PC-3 (cell line): ENCODE data around the gene SIAE. TPM values are rescaled to one million over a fixed set of nuclear protein-coding genes. Genes with fewer than 3 reads are reported as not detected.

Experiments
- ATAC-seq: fragments of 200-7000 bp; cut with Tn5 transposase; 2 replicates; pipeline ENCODE4 v1.9.1; 2020; ENCODE audit warnings: mild to moderate bottlenecking, moderate library complexity
- BruUV-seq: library from RNA; stranded (reverse); fragments of 400-500 nt; replicated peaks from 2 replicates; lab custom pipeline; 2021; lab: Mats Ljungman, UMichigan
- CTCF ChIA-PET: fragments of 300-600 bp; sonication (Branson Sonifier 250); formaldehyde crosslinking; loops from one replicate; lab custom pipeline; 2022; ENCODE audit warnings: antibody characterized with exemption; lab: Charles Lee
- POLR2A ChIA-PET: fragments of 300-600 bp; sonication (Branson Sonifier 250); formaldehyde crosslinking; loops from one replicate; lab custom pipeline; 2022; ENCODE audit warnings: antibody characterized with exemption; ENCODE audit not compliant: unreplicated experiment; lab: Charles Lee
- DNase-seq: peaks from one replicate; pipeline ENCODE4 v3.0.0-alpha.2; 2015
- H2AFZ ChIP-seq: fragments of 300-600 bp; sonication (generic); 2 replicates; pipeline ENCODE4 v1.6.0; 2016; ENCODE audit warnings: antibody characterized with exemption, low read length
- H3F3A ChIP-seq: fragments of 300-600 bp; sonication (generic); one replicate; pipeline ENCODE4 v1.6.0; 2017; ENCODE audit warnings: antibody characterized with exemption, low read length, control low read depth, mild to moderate bottlenecking; ENCODE audit not compliant: unreplicated experiment
- H3K27ac ChIP-seq: fragments of 300-600 bp; sonication (generic); 2 replicates; pipeline ENCODE4 v1.5.1; 2016; ENCODE audit warnings: mild to moderate bottlenecking, low read length
- H3K27me3 ChIP-seq: fragments of 300-600 bp; sonication (generic); 2 replicates; pipeline ENCODE4 v1.6.1; 2016; ENCODE audit warnings: low read length, mixed read lengths
- H3K36me3 ChIP-seq: fragments of 300-600 bp; sonication (generic); 2 replicates; pipeline ENCODE4 v1.6.1; 2016; ENCODE audit warnings: low read depth, mixed run types, low read length, mixed read lengths
- H3K4me1 ChIP-seq: fragments of 300-600 bp; sonication (generic); 2 replicates; pipeline ENCODE4 v1.5.1; 2016; ENCODE audit warnings: low read length; ENCODE audit not compliant: insufficient read depth
- H3K4me2 ChIP-seq: fragments of 300-600 bp; sonication (generic); 2 replicates; pipeline ENCODE4 v1.6.0; 2016; ENCODE audit warnings: low read length
- H3K4me3 ChIP-seq: fragments of 300-600 bp; sonication (generic); 2 replicates; pipeline ENCODE4 v1.5.1; 2016; ENCODE audit warnings: mild to moderate bottlenecking, low read length, mixed read lengths
- H3K79me2 ChIP-seq: fragments of 300-600 bp; sonication (generic); 2 replicates; pipeline ENCODE4 v1.6.1; 2017; ENCODE audit warnings: low read length, mixed read lengths
- H3K9ac ChIP-seq: fragments of 300-600 bp; sonication (generic); 2 replicates; pipeline ENCODE4 v1.6.0; 2016; ENCODE audit warnings: mild to moderate bottlenecking, low read length
- H3K9me2 ChIP-seq: fragments of 300-600 bp; sonication (generic); replicated peaks from 2 replicates; pipeline ENCODE4 v1.6.1; 2016; ENCODE audit warnings: mixed run types, low read length, mixed read lengths
- H3K9me3 ChIP-seq: fragments of 300-600 bp; sonication (generic); 2 replicates; pipeline ENCODE4 v1.6.1; 2016; ENCODE audit warnings: low read length, mixed read lengths
- H4K20me1 ChIP-seq: fragments of 300-600 bp; sonication (generic); 2 replicates; pipeline ENCODE4 v1.6.1; 2016; ENCODE audit warnings: low read length, mixed read lengths
- CTCF ChIP-seq: fragments of 300-600 bp; sonication (generic); conservative IDR thresholded peaks from 2 replicates; pipeline ENCODE4 v1.5.1; 2017; ENCODE audit warnings: antibody characterized with exemption, low read depth, mild to moderate bottlenecking, low read length
- EZH2 ChIP-seq: fragments of 300-600 bp; sonication (generic); IDR thresholded peaks from one replicate; pipeline ENCODE4 v1.6.1; 2017; ENCODE audit warnings: antibody characterized with exemption, mild to moderate bottlenecking, low read length; ENCODE audit not compliant: unreplicated experiment
- EZH2phosphoT487 ChIP-seq: fragments of 300-600 bp; sonication (generic); IDR thresholded peaks from 2 replicates; pipeline ENCODE4 v1.6.1; 2018; ENCODE audit warnings: mild to moderate bottlenecking, antibody characterized with exemption, low read length, borderline replicate concordance
- intact Hi-C: fragments of 100-400 bp; cut with micrococcal nuclease; formaldehyde crosslinking; loops from 2 replicates; pipeline ENCODE4 v1.9.0; 2023
- total RNA-seq: library from RNA; depleted of rRNA; stranded (reverse); fragments of >200 nt; gene quantifications from 2 replicates; pipeline ENCODE4 v1.2.3, GENCODE V29; 2014

SIAE gene
- total RNA-seq, 1 experiment from 2014 or later = 17.6 TPM

GRCh38 chr11:124646148-124646547, 27.4 kb downstream of the SIAE start:
- no peaks in the 10 kb centered on the region for H3K27me3 ChIP-seq
- no peak overlapping the region for H3K9ac ChIP-seq
- H3K27ac ChIP-seq = no peak overlapping the region
- TF ChIP-seq EZH2 (no peak), CTCF (no peak), EZH2phosphoT487 (no peak)
- ChIA-PET POLR2A (no interaction called here), CTCF (no interaction called here)
- no peaks in the 10 kb centered on the region for H4K20me1 ChIP-seq
- no peak overlapping the region for H2AFZ ChIP-seq
- H3K4me3 ChIP-seq = no peak overlapping the region
- no peaks in the 10 kb centered on the region for H3F3A ChIP-seq
- intact Hi-C loops = no loop called here
- no peaks in the 10 kb centered on the region for H3K36me3 ChIP-seq
- no peaks in the 10 kb centered on the region for H3K9me3 ChIP-seq
- no peaks in the 10 kb centered on the region for H3K79me2 ChIP-seq
- ATAC-seq (no peak), DNase-seq (no peak)
- no TSS peak for BruUV-seq
- H3K4me1 ChIP-seq = peaks cover 9% of the 10 kb centered on the region; the same call in 1 of the 2 replicates
- H3K4me2 ChIP-seq = no peak overlapping the region
- H3K9me2 ChIP-seq = no peaks in the 10 kb centered on the region

GRCh38 chr11:124644426-124645280, 28.9 kb downstream of the SIAE start:
- ChIA-PET CTCF (interaction anchor here (0.5 to 0.9 kb wide), 4 partner anchors 24 to 242 kb away, joined by 3 to 5 read pairs (median 4); no protein-coding TSS in a partner anchor), POLR2A (interaction anchor here (0.5 to 0.7 kb wide), 3 partner anchors 29 to 1107 kb away, joined by 3 to 6 read pairs (median 3); partner anchors contain the start of genes SIAE and SPA17)
- Histone ChIP-seq H3K9me2 (no peaks in the 10 kb centered on the region), H3K4me2 (peak overlapping the region; percentile 83), H3K27me3 (no peaks in the 10 kb centered on the region), H3K9ac (peak overlapping the region; percentile 26), H3K27ac (no peak overlapping the region), H3K4me3 (peak overlapping the region; percentile 57), H3K9me3 (no peaks in the 10 kb centered on the region), H3F3A (no peaks in the 10 kb centered on the region), H2AFZ (peak overlapping the region; percentile 86), H3K4me1 (peaks cover 9% of the 10 kb centered on the region; the same call in 1 of the 2 replicates), H3K79me2 (no peaks in the 10 kb centered on the region), H3K36me3 (0 out of 2 replicates have a peak, but pooled peaks cover 7% of the 10 kb centered on the region), H4K20me1 (no peaks in the 10 kb centered on the region)
- intact Hi-C loops = loop anchor here (1.0 kb wide), 3 partner anchors 25 to 223 kb away; no protein-coding TSS in a partner anchor
- peak; percentile 97 for TF ChIP-seq CTCF
- no peak for TF ChIP-seq EZH2phosphoT487
- BruUV-seq = no TSS peak
- ATAC-seq = peak; percentile 93
- peak; percentile 72 for DNase-seq
